ENCODE results near the gene TBX10. TPM values are rescaled to one million over a fixed set of nuclear protein-coding genes. Genes with fewer than 3 reads are reported as not detected.
"Not testable (repeated sequence)": the region's sequence is repeated elsewhere in the genome, so short reads cannot be mapped to it uniquely, and the experiment has no call there.

The TBX10 gene
- total and polyA plus RNA-seq, 4 experiments from 2014 or later: not detected

- POLR2A ChIA-PET (ENCODE audit: partially characterized antibody): interaction anchor here (2.9 kb wide), 1 partner anchor 13 kb away, joined by 12 read pairs; no protein-coding TSS in a partner anchor
- Histone ChIP-seq H3K27ac (ENCODE audit: low read depth, low read length) (no peak overlapping the region), H3K4me1 (ENCODE audit: insufficient read depth, low read length) (peaks cover 14% of the 10 kb centered on the region), H3K4me3 (ENCODE audit: low read length in 2 of 2) (no peak overlapping the region), H3K36me3 (ENCODE audit: insufficient read depth, low read length) (no peaks in the 10 kb centered on the region), H3K9me3 (ENCODE audit: control insufficient read depth in 1 of 2, low read length in 2 of 2) (no peaks in the 10 kb centered on the region), H3K27me3 (ENCODE audit: insufficient read depth, low read length) (no peaks in the 10 kb centered on the region)
- peak overlapping the region in 1 of 8 donors; percentile 35 for H3K4me3 Mint-ChIP-seq
- DNase-seq: no peak
- H3K4me1 Mint-ChIP-seq: peaks cover 3 to 11% (median 8%) of the 10 kb centered on the region in 4 donors
- H3K9me3 Mint-ChIP-seq: peaks cover 0 to 2% (median 0%) of the 10 kb centered on the region in 8 donors
- H3K27ac Mint-ChIP-seq: peak overlapping the region in 1 of 7 donors; percentile 62
- intact Hi-C loops (cut with micrococcal nuclease): loop anchor here (5.0 kb wide), 1 partner anchor 90 kb away; no protein-coding TSS in a partner anchor
- CTCF ChIA-PET (ENCODE audit: partially characterized antibody): interaction anchor here (0.9 to 6.3 kb wide), 6 partner anchors 9 to 35 kb away, joined by 3 to 67 read pairs (median 4); partner anchors contain the start of gene ACY3
- no peaks in the 10 kb centered on the region for H3K27me3 Mint-ChIP-seq
- H3K36me3 Mint-ChIP-seq: no peaks in the 10 kb centered on the region
These were observed 12.6 kb downstream of the TBX10 start for GRCh38 chr11:67626970-67627369.

DNA sequence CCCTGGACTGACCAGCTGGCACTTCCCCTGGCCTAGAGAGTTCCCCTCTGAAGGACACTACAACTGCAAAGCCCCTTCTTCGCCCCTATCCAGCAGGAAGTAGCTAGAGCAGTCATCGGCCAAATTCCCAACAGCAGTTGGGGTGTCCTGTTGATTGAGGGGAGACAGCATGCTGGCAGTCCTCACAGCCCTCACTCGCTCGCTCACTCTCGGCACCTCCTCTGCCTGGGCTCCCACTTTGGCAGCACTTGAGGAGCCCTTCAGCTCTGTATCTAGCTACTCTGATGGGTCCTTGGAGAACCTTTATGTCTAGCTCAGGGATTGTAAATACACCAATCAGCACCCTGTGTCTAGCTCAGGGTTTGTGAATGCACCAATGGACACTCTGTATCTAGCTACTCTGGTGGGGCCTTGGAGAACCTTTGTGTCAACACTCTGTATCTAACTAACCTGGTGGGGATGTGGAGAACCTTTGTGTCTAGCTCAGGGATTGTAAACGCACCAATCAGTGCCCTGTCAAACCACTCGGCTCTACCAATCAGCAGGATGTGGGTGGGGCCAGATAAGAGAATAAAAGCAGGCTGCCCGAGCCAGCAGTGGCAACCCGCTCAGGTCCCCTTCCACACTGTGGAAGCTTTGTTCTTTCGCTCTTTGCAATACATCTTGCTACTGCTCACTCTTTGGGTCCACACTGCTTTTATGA lies 13.3 kb downstream of the TBX10 start:
- not testable (repeated sequence) for H3K36me3 Mint-ChIP-seq; H3K36me3 ChIP-seq (ENCODE audit: insufficient read depth, low read length); H3K4me3 Mint-ChIP-seq; H3K27me3 Mint-ChIP-seq; H3K27me3 ChIP-seq (ENCODE audit: insufficient read depth, low read length); H3K27ac ChIP-seq (ENCODE audit: low read depth, low read length); H3K4me3 ChIP-seq (ENCODE audit: low read length in 2 of 2); DNase-seq; H3K9me3 ChIP-seq (ENCODE audit: control insufficient read depth in 1 of 2, low read length in 2 of 2); H3K9me3 Mint-ChIP-seq
- ChIA-PET POLR2A (ENCODE audit: partially characterized antibody) (interaction anchor here (2.9 kb wide), 1 partner anchor 12 kb away, joined by 12 read pairs; no protein-coding TSS in a partner anchor), CTCF (ENCODE audit: partially characterized antibody) (interaction anchor here (0.9 to 6.3 kb wide), 6 partner anchors 9 to 36 kb away, joined by 3 to 67 read pairs (median 4); partner anchors contain the start of gene ACY3)
- intact Hi-C loops (cut with micrococcal nuclease): loop anchor here (5.0 kb wide), 1 partner anchor 91 kb away; no protein-coding TSS in a partner anchor
- Mint-ChIP-seq H3K27ac (peak overlapping the region in 1 of 7 donors; percentile 67), H3K4me1 (peaks cover 3 to 11% (median 8%) of the 10 kb centered on the region in 4 donors)
- H3K4me1 ChIP-seq (ENCODE audit: insufficient read depth, low read length): peaks cover 14% of the 10 kb centered on the region

GRCh38 chr11:67623795-67624194 lies 15.8 kb downstream of the TBX10 start:
- DNase-seq; H3K27ac ChIP-seq (ENCODE audit: low read depth, low read length); H3K4me3 Mint-ChIP-seq; H3K4me1 ChIP-seq (ENCODE audit: insufficient read depth, low read length); H3K36me3 Mint-ChIP-seq; intact Hi-C loops (cut with micrococcal nuclease); H3K9me3 ChIP-seq (ENCODE audit: control insufficient read depth in 1 of 2, low read length in 2 of 2); H3K9me3 Mint-ChIP-seq; H3K27me3 ChIP-seq (ENCODE audit: insufficient read depth, low read length); H3K4me1 Mint-ChIP-seq; POLR2A ChIA-PET (ENCODE audit: partially characterized antibody); H3K4me3 ChIP-seq (ENCODE audit: low read length in 2 of 2); H3K27ac Mint-ChIP-seq; H3K36me3 ChIP-seq (ENCODE audit: insufficient read depth, low read length); H3K27me3 Mint-ChIP-seq: not testable (repeated sequence)
- CTCF ChIA-PET (ENCODE audit: partially characterized antibody): interaction anchor here (1.5 kb wide), 1 partner anchor 10 kb away, joined by 4 read pairs; no protein-coding TSS in a partner anchor

DNA sequence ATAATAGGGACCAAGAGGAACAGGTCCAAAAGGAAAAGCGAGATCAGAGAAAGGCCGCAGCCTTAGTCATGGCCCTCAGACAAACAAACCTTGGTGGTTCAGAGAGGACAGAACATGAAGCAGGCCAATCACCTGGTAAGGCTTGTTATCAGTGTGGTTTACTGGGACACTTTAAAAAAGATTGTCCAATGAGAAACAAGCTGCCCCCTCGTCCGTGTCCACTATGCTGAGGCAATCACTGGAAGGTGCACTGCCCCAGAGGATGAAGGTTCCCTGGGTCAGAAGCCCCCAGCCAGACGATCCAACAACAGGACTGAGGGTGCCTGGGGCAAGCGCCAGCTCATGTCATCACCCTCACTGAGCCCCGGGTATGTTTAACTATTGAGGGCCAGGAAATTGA lies 16.7 kb downstream of the TBX10 start:
- intact Hi-C loops (cut with micrococcal nuclease); DNase-seq; H3K9me3 ChIP-seq (ENCODE audit: control insufficient read depth in 1 of 2, low read length in 2 of 2); H3K36me3 Mint-ChIP-seq; H3K27ac Mint-ChIP-seq; H3K4me1 Mint-ChIP-seq; H3K36me3 ChIP-seq (ENCODE audit: insufficient read depth, low read length); H3K4me3 ChIP-seq (ENCODE audit: low read length in 2 of 2); H3K9me3 Mint-ChIP-seq; H3K27me3 Mint-ChIP-seq; H3K4me1 ChIP-seq (ENCODE audit: insufficient read depth, low read length); POLR2A ChIA-PET (ENCODE audit: partially characterized antibody); H3K27me3 ChIP-seq (ENCODE audit: insufficient read depth, low read length); H3K27ac ChIP-seq (ENCODE audit: low read depth, low read length); H3K4me3 Mint-ChIP-seq: not testable (repeated sequence)
- CTCF ChIA-PET (ENCODE audit: partially characterized antibody): interaction anchor here (1.5 kb wide), 1 partner anchor 9 kb away, joined by 4 read pairs; no protein-coding TSS in a partner anchor

- H3K36me3 Mint-ChIP-seq; H3K36me3 ChIP-seq (ENCODE audit: insufficient read depth, low read length); H3K4me3 ChIP-seq (ENCODE audit: low read length in 2 of 2); CTCF ChIA-PET (ENCODE audit: partially characterized antibody); POLR2A ChIA-PET (ENCODE audit: partially characterized antibody); H3K27me3 ChIP-seq (ENCODE audit: insufficient read depth, low read length); H3K9me3 Mint-ChIP-seq; intact Hi-C loops (cut with micrococcal nuclease); H3K27ac ChIP-seq (ENCODE audit: low read depth, low read length); H3K4me1 ChIP-seq (ENCODE audit: insufficient read depth, low read length); DNase-seq; H3K27ac Mint-ChIP-seq; H3K4me1 Mint-ChIP-seq; H3K27me3 Mint-ChIP-seq; H3K9me3 ChIP-seq (ENCODE audit: control insufficient read depth in 1 of 2, low read length in 2 of 2); H3K4me3 Mint-ChIP-seq: not testable (repeated sequence)
These were observed 17.6 kb downstream of the TBX10 start for GRCh38 chr11:67621928-67622327.

DNA sequence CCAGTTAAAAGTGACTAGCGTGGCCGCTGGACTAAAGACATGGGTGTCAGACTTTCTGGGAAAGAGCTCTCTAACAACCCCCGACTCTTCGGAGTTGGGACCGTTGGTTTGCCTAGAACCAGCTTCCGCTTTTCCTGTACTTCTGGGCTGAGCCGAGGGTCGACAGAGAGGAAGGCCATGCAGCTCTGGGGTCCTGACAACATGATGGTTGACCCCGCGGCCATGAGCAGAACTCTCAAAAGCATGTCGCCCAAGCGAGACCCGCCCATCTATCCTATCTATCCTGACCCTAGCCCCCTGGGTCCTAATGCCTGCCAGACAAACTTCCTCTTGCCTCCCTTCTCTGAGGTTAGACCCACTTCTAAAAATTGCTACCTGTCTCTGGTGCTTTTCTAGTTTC lies 18.9 kb downstream of the TBX10 start:
- H3K4me3 Mint-ChIP-seq; H3K27me3 Mint-ChIP-seq; intact Hi-C loops (cut with micrococcal nuclease); H3K27ac Mint-ChIP-seq; POLR2A ChIA-PET (ENCODE audit: partially characterized antibody); H3K27ac ChIP-seq (ENCODE audit: low read depth, low read length); H3K36me3 Mint-ChIP-seq; H3K4me1 ChIP-seq (ENCODE audit: insufficient read depth, low read length); H3K4me1 Mint-ChIP-seq; H3K9me3 Mint-ChIP-seq; H3K27me3 ChIP-seq (ENCODE audit: insufficient read depth, low read length); H3K4me3 ChIP-seq (ENCODE audit: low read length in 2 of 2); DNase-seq; H3K36me3 ChIP-seq (ENCODE audit: insufficient read depth, low read length); H3K9me3 ChIP-seq (ENCODE audit: control insufficient read depth in 1 of 2, low read length in 2 of 2): not testable (repeated sequence)
- CTCF ChIA-PET (ENCODE audit: partially characterized antibody): interaction anchor here (1.4 kb wide), 1 partner anchor 8 kb away, joined by 3 read pairs; no protein-coding TSS in a partner anchor

DNA sequence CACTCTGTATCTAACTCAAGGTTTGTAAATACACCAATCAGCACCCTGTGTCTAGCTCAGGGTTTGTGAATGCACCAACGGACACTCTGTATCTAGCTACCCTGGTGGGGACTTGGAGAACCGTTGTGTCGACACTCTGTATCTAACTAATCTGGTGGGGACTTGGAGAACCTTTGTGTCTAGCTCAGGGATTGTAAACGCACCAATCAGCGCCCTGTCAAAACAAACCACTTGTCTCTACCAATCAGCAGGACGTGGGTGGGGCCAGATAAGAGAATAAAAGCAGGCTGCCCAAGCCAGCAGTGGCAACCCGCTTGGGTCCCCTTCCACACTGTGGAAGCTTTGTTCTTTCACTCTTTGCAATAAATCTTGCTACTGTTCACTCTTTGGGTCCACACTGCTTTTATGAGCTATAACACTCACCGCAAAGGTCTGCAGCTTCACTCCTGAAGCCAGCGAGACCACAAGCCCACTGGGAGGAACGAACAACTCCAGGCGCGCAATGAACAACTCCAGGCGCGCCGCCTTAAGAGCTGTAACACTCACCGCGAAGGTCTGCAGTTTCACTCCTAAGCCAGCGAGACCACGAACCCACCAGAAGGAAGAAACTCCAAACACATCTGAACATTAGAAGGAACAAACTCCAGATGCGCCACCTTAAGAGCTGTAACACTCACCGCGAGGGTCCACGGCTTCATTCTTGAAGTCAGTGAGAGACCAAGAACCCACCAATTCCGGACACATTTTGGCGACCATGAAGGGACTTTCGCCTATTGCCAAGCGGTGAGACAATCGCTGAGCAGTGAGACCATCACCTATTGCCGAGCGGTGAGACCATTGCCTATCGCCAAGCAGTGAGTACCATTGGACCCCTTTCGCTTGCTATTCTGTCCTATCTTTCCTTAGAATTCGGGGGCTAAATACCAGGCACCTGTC lies 19.6 kb downstream of the TBX10 start:
- intact Hi-C loops (cut with micrococcal nuclease); H3K27me3 Mint-ChIP-seq: not testable (repeated sequence)

More for the DNA sequence above, 19.6 kb downstream of the TBX10 start:
- H3K4me3 ChIP-seq (ENCODE audit: low read length in 2 of 2); H3K27me3 ChIP-seq (ENCODE audit: insufficient read depth, low read length); H3K27ac Mint-ChIP-seq; POLR2A ChIA-PET (ENCODE audit: partially characterized antibody); DNase-seq; H3K9me3 ChIP-seq (ENCODE audit: control insufficient read depth in 1 of 2, low read length in 2 of 2); H3K27ac ChIP-seq (ENCODE audit: low read depth, low read length); H3K9me3 Mint-ChIP-seq; H3K36me3 Mint-ChIP-seq; H3K4me3 Mint-ChIP-seq; H3K36me3 ChIP-seq (ENCODE audit: insufficient read depth, low read length): not testable (repeated sequence)
- H3K4me1 Mint-ChIP-seq: peaks cover 1 to 14% (median 4%) of the 10 kb centered on the region in 4 donors
- peaks cover 13% of the 10 kb centered on the region for H3K4me1 ChIP-seq (ENCODE audit: insufficient read depth, low read length)
- CTCF ChIA-PET (ENCODE audit: partially characterized antibody): interaction anchor here (1.4 kb wide), 2 partner anchors 9 to 16 kb away, joined by 3 read pairs; no protein-coding TSS in a partner anchor
